ENCODE results near the gene SAG. TPM values are rescaled to one million over a fixed set of nuclear protein-coding genes. Genes with fewer than 3 reads are reported as not detected.
"Not testable (repeated sequence)": the region's sequence is repeated elsewhere in the genome, so short reads cannot be mapped to it uniquely, and the experiment has no call there.

The SAG gene
- polyA plus RNA-seq, 1 experiment = not detected

- no peak for DNase-seq (ENCODE audit: low read depth, low spot score)
- Histone ChIP-seq H3K27me3 (ENCODE audit: control insufficient read depth, insufficient read depth, low read length) (peaks cover 13% of the 10 kb centered on the region), H3K9me3 (ENCODE audit: control insufficient read depth, insufficient read depth, low read length) (no peaks in the 10 kb centered on the region; the same call in 1 of the 2 replicates), H3K4me3 (ENCODE audit: low read depth, low read length) (no peak overlapping the region), H3K27ac (ENCODE audit: low read depth, low read length) (no peak overlapping the region)
- TF ChIP-seq CTCF (IDR thresholded peaks at IDR 0.05; ENCODE audit: low read depth, low read length) = no peak
- ChIA-PET CTCF (interaction anchor here (0.8 to 1.5 kb wide), 2 partner anchors 22 kb away, joined by 3 read pairs; no protein-coding TSS in a partner anchor), POLR2A (no interaction called here)
Measured at GRCh38 chr2:233331536-233331935, 23.9 kb downstream of the SAG start.

- TF ChIP-seq CTCF (IDR thresholded peaks at IDR 0.05; ENCODE audit: low read depth, low read length) = no peak
- DNase-seq (ENCODE audit: low read depth, low spot score) = no peak
- ChIA-PET CTCF (interaction anchor here (0.8 kb wide), 1 partner anchor 21 kb away, joined by 3 read pairs; no protein-coding TSS in a partner anchor), POLR2A (no interaction called here)
- Histone ChIP-seq H3K27me3 (ENCODE audit: control insufficient read depth, insufficient read depth, low read length) (peaks cover 13% of the 10 kb centered on the region), H3K27ac (ENCODE audit: low read depth, low read length) (no peak overlapping the region), H3K4me3 (ENCODE audit: low read depth, low read length) (no peak overlapping the region), H3K9me3 (ENCODE audit: control insufficient read depth, insufficient read depth, low read length) (no peaks in the 10 kb centered on the region; the same call in 1 of the 2 replicates)
Measured at GRCh38 chr2:233332125-233332524, 24.5 kb downstream of the SAG start.

GRCh38 chr2:233334915-233335314 lies 27.3 kb downstream of the SAG start:
- H3K9me3 ChIP-seq (ENCODE audit: control insufficient read depth, insufficient read depth, low read length) = no peaks in the 10 kb centered on the region

GRCh38 chr2:233336091-233336490 lies 28.5 kb downstream of the SAG start:
- H3K4me3 ChIP-seq (ENCODE audit: low read depth, low read length); H3K9me3 ChIP-seq (ENCODE audit: control insufficient read depth, insufficient read depth, low read length); POLR2A ChIA-PET; DNase-seq (ENCODE audit: low read depth, low spot score); H3K27ac ChIP-seq (ENCODE audit: low read depth, low read length): not testable (repeated sequence)
- peaks cover 20% of the 10 kb centered on the region for H3K27me3 ChIP-seq (ENCODE audit: control insufficient read depth, insufficient read depth, low read length)
- CTCF ChIA-PET = interaction anchor here (0.7 to 1.4 kb wide), 2 partner anchors 15 to 784 kb away, joined by 3 read pairs; no protein-coding TSS in a partner anchor

More at GRCh38 chr2:233334915-233335314, 27.3 kb downstream of the SAG start:
- Histone ChIP-seq H3K4me3 (ENCODE audit: low read depth, low read length) (no peak overlapping the region), H3K27me3 (ENCODE audit: control insufficient read depth, insufficient read depth, low read length) (peaks cover 20% of the 10 kb centered on the region), H3K27ac (ENCODE audit: low read depth, low read length) (no peak overlapping the region)
- POLR2A ChIA-PET = no interaction called here
- CTCF ChIA-PET = no interaction called here
- DNase-seq (ENCODE audit: low read depth, low spot score) = no peak
- no peak for TF ChIP-seq CTCF (IDR thresholded peaks at IDR 0.05; ENCODE audit: low read depth, low read length)

GRCh38 chr2:233336541-233336940 lies 28.9 kb downstream of the SAG start:
- no peak for DNase-seq (ENCODE audit: low read depth, low spot score)
- CTCF ChIA-PET = interaction anchor here (0.7 to 1.4 kb wide), 3 partner anchors 15 to 784 kb away, joined by 3 read pairs; no protein-coding TSS in a partner anchor
- POLR2A ChIA-PET = no interaction called here
- no peak overlapping the region for H3K4me3 ChIP-seq (ENCODE audit: low read depth, low read length)
- H3K9me3 ChIP-seq (ENCODE audit: control insufficient read depth, insufficient read depth, low read length) = no peaks in the 10 kb centered on the region
- H3K27ac ChIP-seq (ENCODE audit: low read depth, low read length) = no peak overlapping the region
- H3K27me3 ChIP-seq (ENCODE audit: control insufficient read depth, insufficient read depth, low read length) = peaks cover 20% of the 10 kb centered on the region
- TF ChIP-seq CTCF (IDR thresholded peaks at IDR 0.05; ENCODE audit: low read depth, low read length) = no peak
